Stimulated activated CD8-positive, alpha-beta memory T cell treated with anti-CD3 and anti-CD28 coated beads, Interleukin-15, amount 100 ng/mL, for 48 hours (primary cell): ENCODE results near the gene HERC6.
"Not testable (repeated sequence)": the region's sequence is repeated elsewhere in the genome, so short reads cannot be mapped to it uniquely, and the experiment has no call there.

ENCODE experiments used
- DNase-seq, 2 donors: peaks; one replicate each; pipeline ENCODE4 v3.0.0-alpha.2; 2020; ENCODE audit warnings: low read depth in 2 of 2

Gene HERC6

GRCh38 chr4:88446124-88446523 is 67.5 kb downstream of the HERC6 start:
- no peak for DNase-seq

- no peak for DNase-seq
These were observed 68.9 kb downstream of the HERC6 start for GRCh38 chr4:88447371-88448095.

GRCh38 chr4:88448211-88448765 is 69.6 kb downstream of the HERC6 start:
- not testable (repeated sequence) for DNase-seq

- DNase-seq: no peak
These were observed 70.2 kb downstream of the HERC6 start for GRCh38 chr4:88448889-88449288.

- DNase-seq: no peak
These were observed 70.6 kb downstream of the HERC6 start for GRCh38 chr4:88449290-88449689.

GRCh38 chr4:88451205-88451604 is 72.6 kb downstream of the HERC6 start:
- no peak for DNase-seq

- no peak for DNase-seq
These were observed 74.3 kb downstream of the HERC6 start for GRCh38 chr4:88452912-88453311.

- peak; percentile 69 to 79 for DNase-seq
These were observed 78.1 kb downstream of the HERC6 start, which contains the start of gene HERC5 for GRCh38 chr4:88456670-88457306. Gene HERC5, plus strand, starts transcription at chr4:88457119. Its CDS starts 151 bp downstream, at chr4:88457270.

- peak; percentile 6 to 15 for DNase-seq
These were observed 78.9 kb downstream of the HERC6 start for GRCh38 chr4:88457307-88458103.

GRCh38 chr4:88458104-88458740 is 79.6 kb downstream of the HERC6 start:
- DNase-seq: no peak

GRCh38 chr4:88465653-88466192 is 87.1 kb downstream of the HERC6 start:
- no peak for DNase-seq

- no peak for DNase-seq
These were observed 88.7 kb downstream of the HERC6 start for GRCh38 chr4:88467392-88467791.

- DNase-seq: no peak
These were observed 98.7 kb downstream of the HERC6 start for GRCh38 chr4:88477229-88477860.

GRCh38 chr4:88478247-88478646 is 99.6 kb downstream of the HERC6 start:
- DNase-seq: no peak

GRCh38 chr4:88481537-88481936 is 102.9 kb downstream of the HERC6 start:
- DNase-seq: no peak

GRCh38 chr4:88489100-88489761 is 110.6 kb downstream of the HERC6 start:
- no peak for DNase-seq
